GM12873 (cell line): ENCODE data around the gene PTEN.

Experiments
- TF ChIP-seq, protein P1 (sequence below): IDR thresholded peaks from 2 replicates; pipeline ENCODE4 v1.5.1; 2012; ENCODE audit warnings: low read depth, mild to moderate bottlenecking, moderate library complexity, low read length, control low read depth; ENCODE audit not compliant: insufficient read depth; ENCODE audit errors: missing control alignments

PTEN gene

DNA sequence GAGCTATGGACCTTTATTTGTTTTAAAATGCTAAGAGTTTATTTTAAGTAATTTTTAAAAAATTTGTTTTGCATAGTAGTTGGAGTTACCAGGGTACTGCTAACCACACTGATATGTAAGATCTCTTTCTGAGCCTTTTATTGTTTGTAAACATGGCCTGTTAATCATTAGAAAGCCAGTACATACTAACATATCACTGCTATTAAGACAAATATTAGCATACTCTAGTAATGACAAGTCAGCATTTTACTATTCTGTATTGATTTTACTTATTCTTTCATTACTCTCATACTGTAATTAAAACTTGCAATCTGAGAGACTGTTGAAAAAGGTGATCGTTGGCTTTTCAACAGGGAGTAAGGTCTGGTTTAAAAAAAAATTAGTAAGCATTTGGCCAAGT is 66.7 kb downstream of the PTEN start:
- TF ChIP-seq, protein P1, sequence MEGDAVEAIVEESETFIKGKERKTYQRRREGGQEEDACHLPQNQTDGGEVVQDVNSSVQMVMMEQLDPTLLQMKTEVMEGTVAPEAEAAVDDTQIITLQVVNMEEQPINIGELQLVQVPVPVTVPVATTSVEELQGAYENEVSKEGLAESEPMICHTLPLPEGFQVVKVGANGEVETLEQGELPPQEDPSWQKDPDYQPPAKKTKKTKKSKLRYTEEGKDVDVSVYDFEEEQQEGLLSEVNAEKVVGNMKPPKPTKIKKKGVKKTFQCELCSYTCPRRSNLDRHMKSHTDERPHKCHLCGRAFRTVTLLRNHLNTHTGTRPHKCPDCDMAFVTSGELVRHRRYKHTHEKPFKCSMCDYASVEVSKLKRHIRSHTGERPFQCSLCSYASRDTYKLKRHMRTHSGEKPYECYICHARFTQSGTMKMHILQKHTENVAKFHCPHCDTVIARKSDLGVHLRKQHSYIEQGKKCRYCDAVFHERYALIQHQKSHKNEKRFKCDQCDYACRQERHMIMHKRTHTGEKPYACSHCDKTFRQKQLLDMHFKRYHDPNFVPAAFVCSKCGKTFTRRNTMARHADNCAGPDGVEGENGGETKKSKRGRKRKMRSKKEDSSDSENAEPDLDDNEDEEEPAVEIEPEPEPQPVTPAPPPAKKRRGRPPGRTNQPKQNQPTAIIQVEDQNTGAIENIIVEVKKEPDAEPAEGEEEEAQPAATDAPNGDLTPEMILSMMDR, result no peak

DNA sequence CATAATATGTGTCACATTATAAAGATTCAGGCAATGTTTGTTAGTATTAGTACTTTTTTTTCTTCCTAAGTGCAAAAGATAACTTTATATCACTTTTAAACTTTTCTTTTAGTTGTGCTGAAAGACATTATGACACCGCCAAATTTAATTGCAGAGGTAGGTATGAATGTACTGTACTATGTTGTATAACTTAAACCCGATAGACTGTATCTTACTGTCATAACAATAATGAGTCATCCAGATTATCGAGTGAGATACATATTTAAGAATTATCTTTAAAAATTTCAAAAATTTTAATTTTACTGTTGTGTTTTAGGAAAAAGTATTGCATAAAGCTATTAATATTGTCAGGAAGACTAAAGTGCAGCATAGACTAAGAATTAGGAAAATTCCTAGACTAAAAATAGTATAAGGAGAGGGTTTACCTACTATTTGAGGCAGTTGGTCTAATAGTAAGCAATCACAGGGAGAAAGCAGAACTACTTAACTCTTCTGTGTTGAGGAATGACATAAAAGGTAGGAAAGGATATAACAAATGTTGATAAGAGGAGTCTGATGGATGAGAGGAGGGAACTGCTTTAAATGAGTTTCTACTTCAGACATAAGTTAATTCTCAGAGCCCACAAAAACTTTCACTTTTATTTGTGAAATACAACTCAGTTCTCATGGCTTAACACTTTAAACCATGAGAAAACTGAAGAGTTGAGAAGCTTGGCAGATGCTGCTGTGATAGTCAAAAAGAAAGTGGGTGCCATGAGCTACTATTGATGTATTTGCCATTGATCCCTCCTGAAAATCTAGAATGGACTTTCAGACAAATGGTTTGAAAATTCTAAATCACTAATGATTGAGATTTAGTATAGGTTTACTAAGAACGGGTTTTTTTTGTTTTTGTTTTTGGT is 67.8 kb downstream of the PTEN start:
- TF ChIP-seq, protein P1, result no peak

DNA sequence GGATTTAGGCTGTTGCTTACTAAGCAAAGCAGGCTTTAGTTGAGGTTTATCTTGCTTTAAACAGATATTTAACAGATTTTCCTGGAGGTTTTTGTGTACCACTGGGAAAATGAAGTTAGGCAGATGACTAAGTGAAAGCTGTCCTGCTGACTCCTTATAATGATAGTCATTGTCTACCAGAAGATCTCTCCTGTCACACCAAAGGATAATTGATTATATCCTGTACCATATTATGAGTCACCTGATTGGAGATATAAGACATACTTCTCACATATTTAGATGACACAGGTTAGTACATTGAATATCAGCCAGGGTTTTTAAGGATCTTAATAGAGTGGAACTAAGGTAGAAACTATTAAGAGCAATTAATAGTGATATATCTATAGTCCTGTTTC is 68.4 kb downstream of the PTEN start:
- TF ChIP-seq, protein P1, result no peak

DNA sequence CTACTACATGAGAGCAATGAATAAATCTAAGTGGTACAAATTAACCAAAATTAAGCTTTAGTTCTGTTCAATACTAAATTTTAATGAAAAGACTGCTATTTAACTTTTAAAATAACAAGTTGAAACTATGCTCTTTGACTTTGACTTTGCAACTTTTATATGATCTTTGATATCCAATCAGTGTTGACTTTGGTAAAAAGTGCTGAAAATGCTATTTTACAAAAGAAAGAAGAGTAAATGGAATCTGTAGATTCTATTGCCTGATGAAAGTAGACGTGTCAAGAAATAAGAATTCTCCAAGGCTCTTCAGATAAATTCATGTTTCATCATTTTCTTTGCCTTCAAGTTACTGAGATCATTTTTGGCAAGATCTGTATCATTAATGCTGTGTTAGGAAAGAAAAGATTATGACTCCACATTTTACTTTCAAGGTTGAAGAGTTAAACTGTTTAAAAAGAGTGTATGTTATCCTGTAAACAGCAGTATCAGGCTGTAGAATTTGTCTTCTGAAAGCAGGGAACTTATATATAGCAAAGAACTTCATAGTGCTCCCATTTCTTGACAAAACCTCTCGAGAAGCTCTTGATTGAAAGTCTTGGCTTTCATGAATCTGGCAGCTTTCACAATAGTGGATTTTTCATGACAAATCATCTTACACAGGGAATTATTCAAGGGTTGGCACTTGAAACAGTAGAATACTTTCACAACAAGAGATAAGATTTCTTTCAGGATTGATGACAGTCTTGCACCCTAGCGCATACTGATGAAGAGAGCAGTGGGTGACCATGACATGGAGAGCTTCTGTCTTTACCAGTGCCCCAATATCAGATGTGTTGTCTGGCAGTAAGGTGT is 72.1 kb downstream of the PTEN start:
- TF ChIP-seq, protein P1, result no peak

DNA sequence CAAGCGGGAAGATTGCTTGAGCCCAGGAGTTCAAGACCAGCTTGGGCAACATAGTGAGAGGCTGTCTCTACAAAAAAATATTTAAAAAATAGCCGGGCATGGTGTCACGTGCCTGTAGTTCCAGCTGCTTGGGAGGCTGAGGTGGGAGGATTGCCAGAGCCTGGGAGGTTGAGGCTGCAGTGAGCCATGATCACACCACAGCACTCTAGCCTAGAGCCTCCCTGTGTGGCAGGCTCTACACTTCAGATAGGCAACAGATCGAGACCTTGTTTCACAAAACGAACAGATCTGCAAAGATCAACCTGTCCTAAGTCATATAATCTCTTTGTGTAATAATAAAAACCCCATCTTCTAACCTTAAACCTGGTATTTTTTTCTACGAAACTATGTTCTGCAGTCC is 76.8 kb downstream of the PTEN start:
- TF ChIP-seq, protein P1, result no peak

DNA sequence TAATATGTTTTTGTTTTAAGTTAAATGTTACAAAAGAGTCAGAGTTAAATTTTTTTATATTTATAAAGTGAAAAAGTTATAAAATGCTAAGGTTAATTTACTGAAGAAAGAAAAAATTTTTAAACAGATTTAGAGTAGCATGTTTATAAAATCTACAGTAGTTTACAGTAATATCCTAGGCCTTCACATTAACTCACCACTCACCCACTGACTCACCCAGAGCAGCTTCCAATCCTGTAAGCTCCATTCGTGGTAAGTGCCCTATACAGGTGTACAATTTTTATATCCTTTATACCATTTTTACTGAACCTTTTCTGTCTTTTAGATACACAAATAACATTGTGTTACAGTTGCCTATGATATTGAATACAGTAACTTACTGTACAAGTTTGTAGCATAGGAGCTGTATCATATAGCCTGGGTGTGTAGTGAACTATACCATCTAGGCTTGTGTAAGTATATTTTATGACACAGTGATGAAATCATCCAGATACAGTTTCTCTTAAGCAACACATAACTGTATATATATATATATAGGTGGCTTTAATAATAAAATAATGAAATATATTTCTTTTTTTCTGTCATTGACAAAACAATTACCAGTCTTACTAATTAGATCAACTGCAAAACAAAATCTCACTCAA is 79.6 kb downstream of the PTEN start:
- TF ChIP-seq, protein P1, result no peak

DNA sequence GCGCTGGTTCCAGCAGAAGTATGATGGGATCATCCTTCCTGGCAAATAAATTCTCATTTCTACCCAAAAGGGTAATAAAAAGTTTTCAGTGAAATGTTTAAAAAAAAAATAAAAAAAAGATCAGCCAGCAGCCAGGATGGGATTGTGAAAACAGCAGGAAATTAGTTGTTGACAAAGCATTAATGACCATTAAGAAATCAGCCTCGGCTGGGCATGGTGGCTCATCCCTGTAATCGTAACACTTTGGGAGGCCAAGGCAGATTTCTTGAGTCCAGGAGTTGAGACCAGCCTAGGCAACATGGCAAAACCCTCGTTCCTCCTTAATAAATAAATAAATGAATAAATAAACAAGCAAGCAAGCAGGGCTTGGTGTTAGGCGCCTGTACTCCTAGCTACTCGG is 82.6 kb downstream of the PTEN start:
- TF ChIP-seq, protein P1, result no peak
